Muscle of back (tissue), 11 donors: ENCODE data around the gene LCN1. TPM values are rescaled to one million over a fixed set of nuclear protein-coding genes. Genes with fewer than 3 reads are reported as not detected.

ENCODE experiments used
- DNase-seq, 3 donors: peaks; one replicate each; pipeline versions ENCODE4 v3.0.0 to v3.0.0-alpha.2; 2013
- polyA plus RNA-seq, 10 donors: library from polyadenylated mRNA; unstranded; fragments of 120-200 nt; gene quantifications; one replicate each; pipeline ENCODE4 v1.2.1, GENCODE V29; 2013; ENCODE audit not compliant: insufficient read length in 10 of 10

Gene LCN1
- polyA plus RNA-seq, 10 donors = not detected

DNA sequence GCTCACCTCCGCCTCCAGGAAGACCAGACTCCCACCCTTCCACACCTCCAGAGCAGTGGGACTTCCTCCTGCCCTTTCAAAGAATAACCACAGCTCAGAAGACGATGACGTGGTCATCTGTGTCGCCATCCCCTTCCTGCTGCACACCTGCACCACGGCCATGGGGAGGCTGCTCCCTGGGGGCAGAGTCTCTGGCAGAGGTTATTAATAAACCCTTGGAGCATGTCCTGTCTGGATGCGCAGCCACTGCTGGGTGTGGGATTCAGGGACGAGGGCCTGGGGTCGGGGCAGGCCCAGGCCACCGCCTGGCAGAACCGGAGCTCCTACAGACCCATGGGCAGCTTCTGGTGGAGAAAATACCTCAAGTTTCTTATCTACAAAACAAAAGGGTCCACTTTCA, 45.3 kb downstream of the LCN1 start:
- DNase-seq = no peak

DNA sequence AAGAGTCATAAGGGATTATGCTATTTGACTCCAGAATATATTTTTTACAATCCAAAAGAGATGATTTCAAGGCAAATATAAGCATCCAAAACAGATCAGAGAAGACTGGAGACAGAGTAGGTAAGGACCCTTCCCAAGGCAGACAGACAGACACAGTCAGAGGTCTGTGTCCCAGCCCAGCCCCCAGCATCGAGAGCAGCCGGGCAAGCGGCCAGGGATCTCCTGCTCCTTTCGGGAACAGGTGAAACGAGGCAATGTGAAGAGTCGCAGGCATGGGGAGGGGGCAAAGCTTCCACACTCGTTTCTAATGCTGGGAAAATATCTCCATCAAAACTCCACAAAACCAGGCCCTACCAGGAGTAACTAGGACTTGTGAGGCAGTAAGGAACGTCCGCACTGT, 46.1 kb downstream of the LCN1 start:
- no peak for DNase-seq

DNA sequence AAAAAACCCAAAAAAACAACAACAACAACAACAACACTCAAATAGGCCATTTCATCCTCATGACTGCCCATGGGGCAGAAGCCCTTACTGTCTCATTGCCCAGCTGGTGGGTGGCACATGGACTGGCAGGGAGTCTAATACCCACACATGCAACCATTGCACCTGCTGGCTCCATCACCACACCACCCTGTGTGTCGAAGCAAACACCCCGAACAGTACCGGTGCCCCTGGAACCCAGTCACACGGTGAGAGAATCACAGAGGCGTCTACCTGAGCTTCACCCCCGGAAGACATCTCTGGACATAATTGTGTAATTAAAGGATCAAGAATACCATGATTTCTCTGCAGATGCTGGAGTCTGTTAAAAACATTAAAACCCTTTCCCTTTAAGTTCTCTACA, 46.8 kb downstream of the LCN1 start:
- DNase-seq = no peak

GRCh38 chr9:135570456-135570855, 49.2 kb downstream of the LCN1 start:
- DNase-seq = no peak

DNA sequence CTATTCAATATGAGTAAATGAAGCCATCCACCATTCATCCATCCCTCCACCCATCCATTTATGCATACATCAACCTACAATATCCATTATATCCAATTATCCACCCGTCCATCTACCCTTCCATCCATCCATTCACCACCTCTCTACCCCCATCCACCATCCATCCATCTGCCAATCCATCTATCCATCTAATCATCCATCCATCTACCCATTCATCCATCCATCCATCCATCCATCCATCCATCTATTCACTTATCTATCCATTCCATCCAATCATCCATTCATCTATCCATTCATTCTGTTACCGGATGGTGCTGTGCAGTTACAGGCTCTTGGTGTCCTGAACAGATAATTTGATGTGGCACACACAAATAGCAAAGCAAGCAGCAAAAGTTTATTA, 51.0 kb downstream of the LCN1 start:
- no peak for DNase-seq

GRCh38 chr9:135573124-135573523, 51.9 kb downstream of the LCN1 start:
- no peak for DNase-seq

DNA sequence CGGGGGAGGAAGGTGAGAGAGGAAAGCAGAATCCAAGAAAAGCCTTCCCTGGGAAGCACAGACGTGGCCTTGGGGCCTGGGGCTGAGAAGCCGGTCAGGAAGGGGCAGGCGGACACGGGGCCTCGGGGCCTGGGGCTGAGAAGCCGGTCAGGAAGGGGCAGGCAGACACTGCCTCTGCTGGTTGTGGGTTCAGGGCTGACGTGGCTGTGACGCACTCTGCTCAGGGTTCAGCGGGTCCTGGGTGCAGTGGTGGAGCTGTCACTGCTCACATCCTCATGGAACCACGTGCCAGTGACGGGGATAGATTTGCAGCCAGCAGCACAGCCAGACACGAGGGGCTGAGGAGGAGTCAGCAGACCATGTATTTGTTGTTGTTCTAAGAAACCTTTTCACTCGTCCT, 53.1 kb downstream of the LCN1 start:
- DNase-seq = no peak

DNA sequence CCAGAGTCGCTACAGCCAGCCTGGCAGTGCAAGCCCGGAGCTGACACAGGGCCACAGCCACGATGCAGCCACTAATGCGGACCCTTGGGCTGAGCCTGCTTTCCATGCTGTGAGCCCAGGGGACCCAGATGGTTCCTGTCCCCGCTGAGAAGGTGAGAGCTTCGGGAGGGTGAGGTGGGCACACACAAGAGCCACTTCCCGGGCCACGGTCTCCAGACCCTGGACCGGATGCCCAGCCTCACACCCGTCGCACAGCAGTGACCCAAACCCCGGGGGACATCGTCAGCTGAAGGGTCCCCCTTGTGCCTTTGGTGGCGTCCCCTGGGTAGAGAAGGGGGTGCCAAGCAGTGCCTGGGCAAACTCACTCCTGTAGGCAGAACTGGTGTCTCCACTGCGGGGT, 53.7 kb downstream of the LCN1 start:
- DNase-seq = no peak

Other genes starting within 250 kb of the LCN1 start
- gene PPP1R26, start 41.7 kb upstream of the LCN1 start, polyA plus RNA-seq = 10 to 100 TPM in 5 of 10 donors, 1 to 10 TPM in 5; 8.8 to 14.1 (median 9.9) TPM
- gene MRPS2, start 20.8 kb upstream of the LCN1 start, polyA plus RNA-seq = 10 to 100 TPM; 25.2 to 36.8 (median 30.2) TPM
- not detected for gene OBP2A, start 24.7 kb downstream of the LCN1 start, polyA plus RNA-seq
- gene PAEP, start 40.3 kb downstream of the LCN1 start, polyA plus RNA-seq = under 1 TPM in 5 of 10 donors, not detected in 5; 0.32 to 0.99 (median 0.63) TPM
- gene GLT6D1, start 118.1 kb downstream of the LCN1 start, polyA plus RNA-seq = not detected
- gene LCN9, start 141.9 kb downstream of the LCN1 start, polyA plus RNA-seq = not detected
- gene SOHLH1, start 178.0 kb downstream of the LCN1 start, polyA plus RNA-seq = under 1 TPM in 7 of 10 donors, not detected in 3; 0.11 to 0.29 (median 0.21) TPM
- 10 to 100 TPM in 3 of 10 donors, 1 to 10 TPM in 7; 2.8 to 13.6 (median 7.2) TPM for gene KCNT1, start 180.7 kb downstream of the LCN1 start, polyA plus RNA-seq